Measurements from ENCODE around the gene HNF4A.

Gene HNF4A

GRCh38 chr20:44410583-44411019 is 55.1 kb downstream of the HNF4A start:
- H3K27ac ChIP-seq: no peak overlapping the region
- TF ChIP-seq ZFX (IDR thresholded peaks at IDR 0.05; ENCODE audit: borderline replicate concordance) (no peak), CTCF (IDR thresholded peaks at IDR 0.05) (no peak)

- no peak overlapping the region for H3K27ac ChIP-seq
- no peak for TF ChIP-seq CTCF (IDR thresholded peaks at IDR 0.05)
- no peak for TF ChIP-seq ZFX (IDR thresholded peaks at IDR 0.05; ENCODE audit: borderline replicate concordance)
Observed at GRCh38 chr20:44411020-44411756, 55.7 kb downstream of the HNF4A start.

- TF ChIP-seq ZFX (IDR thresholded peaks at IDR 0.05; ENCODE audit: borderline replicate concordance) (no peak), CTCF (IDR thresholded peaks at IDR 0.05) (no peak)
- H3K27ac ChIP-seq: no peak overlapping the region
Observed at GRCh38 chr20:44411757-44412401, 56.4 kb downstream of the HNF4A start.

GRCh38 chr20:44412402-44413144 is 57.1 kb downstream of the HNF4A start:
- no peak for TF ChIP-seq ZFX (IDR thresholded peaks at IDR 0.05; ENCODE audit: borderline replicate concordance)
- TF ChIP-seq CTCF (IDR thresholded peaks at IDR 0.05): no peak
- H3K27ac ChIP-seq: no peak overlapping the region

GRCh38 chr20:44413575-44414345 is 58.3 kb downstream of the HNF4A start:
- TF ChIP-seq ZFX (IDR thresholded peaks at IDR 0.05; ENCODE audit: borderline replicate concordance) (no peak), CTCF (IDR thresholded peaks at IDR 0.05) (no peak)
- no peak overlapping the region for H3K27ac ChIP-seq

- TF ChIP-seq CTCF (IDR thresholded peaks at IDR 0.05) (no peak), ZFX (IDR thresholded peaks at IDR 0.05; ENCODE audit: borderline replicate concordance) (no peak)
Observed at GRCh38 chr20:44414346-44414714, 58.8 kb downstream of the HNF4A start.

More at GRCh38 chr20:44414346-44414714, 58.8 kb downstream of the HNF4A start:
- no peak overlapping the region for H3K27ac ChIP-seq

All from 22Rv1 (cell line).